GM12878 (cell line): ENCODE results near the gene DLG4. TPM values are rescaled to one million over a fixed set of nuclear protein-coding genes. Genes with fewer than 3 reads are reported as not detected.

ENCODE experiments used
- ATAC-seq: fragments of 200-7000 bp; cut with Tn5 transposase; 3 replicates; pipeline ENCODE4 v1.9.1; 2020; ENCODE audit warnings: mild to moderate bottlenecking, moderate library complexity
- Bru-seq: library from RNA; stranded (reverse); fragments of 400-500 nt; gene quantifications from one replicate; lab custom pipeline; 2021; lab: Mats Ljungman, UMichigan
- BruChase-seq, 2 experiments: library from RNA; stranded (reverse); fragments of 400-500 nt; gene quantifications; one replicate each; lab custom pipeline; 2021; lab: Mats Ljungman, UMichigan
- BruUV-seq: library from RNA; stranded (reverse); fragments of 400-500 nt; replicated peaks from 2 replicates; lab custom pipeline; 2021; lab: Mats Ljungman, UMichigan
- CTCF ChIA-PET: fragments of 300-600 bp; sonication (Branson Sonifier 250); formaldehyde crosslinking; extraction: SDS; loops from one replicate; lab custom pipeline; 2021; ENCODE audit warnings: inconsistent platforms; lab: Yijun Ruan, JAX
- POLR2A ChIA-PET: fragments of 350-600 bp; formaldehyde crosslinking; extraction: SDS; loops from one replicate; lab custom pipeline; 2021; ENCODE audit warnings: inconsistent platforms; lab: Charles Lee
- RAD21 ChIA-PET: fragments of 300-600 bp; sonication (Branson Sonifier 250); formaldehyde crosslinking; loops from one replicate; lab custom pipeline; 2023; ENCODE audit warnings: antibody characterized with exemption; ENCODE audit not compliant: unreplicated experiment; lab: Charles Lee
- SMC1A ChIA-PET: fragments of 300-600 bp; sonication (Branson Sonifier 250); formaldehyde crosslinking; loops from one replicate; lab custom pipeline; 2023; ENCODE audit not compliant: unreplicated experiment, uncharacterized antibody; lab: Charles Lee
- DNase-seq: peaks from one replicate; pipeline ENCODE4 v3.0.0-alpha.2; 2011; ENCODE audit warnings: low read depth, low spot score
- FAIRE-seq: peaks from 3 replicates; lab custom pipeline; 2011; peaks lifted over from hg19 to GRCh38; lab: Jason Lieb, UNC
- H2AFZ ChIP-seq: 2 replicates; pipeline ENCODE4 v1.6.0; 2011; ENCODE audit warnings: low read depth, low read length, control low read depth; ENCODE audit not compliant: control insufficient read depth
- H3K27ac ChIP-seq: 2 replicates; pipeline ENCODE4 v1.5.1; 2011; ENCODE audit warnings: control low read depth; ENCODE audit not compliant: control insufficient read depth, insufficient read depth
- H3K27me3 ChIP-seq, 2 experiments: replicated peaks in 1 of 2; 2 replicates each; pipeline versions ENCODE4 v1.6.0 to v1.6.1; 2011; ENCODE audit warnings: low read length in 1 of 2; ENCODE audit not compliant: control insufficient read depth in 2 of 2, insufficient read depth in 2 of 2
- H3K36me3 ChIP-seq, 2 experiments: 2 replicates each; pipeline ENCODE4 v1.5.1; 2011; ENCODE audit warnings: low read length in 1 of 2; ENCODE audit not compliant: control insufficient read depth in 2 of 2, insufficient read depth in 2 of 2
- H3K4me1 ChIP-seq: 2 replicates; pipeline ENCODE4 v1.6.1; 2011; ENCODE audit warnings: mild to moderate bottlenecking, low read length, moderate library complexity, mixed read lengths; ENCODE audit not compliant: control insufficient read depth, insufficient read depth
- H3K4me2 ChIP-seq: 2 replicates; pipeline ENCODE4 v1.6.0; 2011; ENCODE audit warnings: control low read depth; ENCODE audit not compliant: control insufficient read depth, insufficient read depth
- H3K4me3 ChIP-seq: fragments of 200-600 bp; sonication (generic); 2 replicates; pipeline ENCODE4 v1.5.1; 2016
- H3K79me2 ChIP-seq: 2 replicates; pipeline ENCODE4 v1.6.0; 2011; ENCODE audit warnings: low read length; ENCODE audit not compliant: control insufficient read depth, insufficient read depth
- H3K9ac ChIP-seq: 2 replicates; pipeline ENCODE4 v1.8.0; 2011; ENCODE audit warnings: low read length, control low read depth, mixed read lengths; ENCODE audit not compliant: control insufficient read depth, insufficient read depth
- H3K9me3 ChIP-seq: replicated peaks from 3 replicates; pipeline ENCODE4 v1.5.1; 2011; ENCODE audit warnings: mild to moderate bottlenecking, low read length; ENCODE audit not compliant: control insufficient read depth, insufficient read depth
- H4K20me1 ChIP-seq: 2 replicates; pipeline ENCODE4 v1.6.0; 2011; ENCODE audit not compliant: control insufficient read depth, insufficient read depth
- CBX3 ChIP-seq: fragments of 200-600 bp; sonication (generic); IDR thresholded peaks from 2 replicates; pipeline ENCODE4 v1.6.1; 2016; ENCODE audit warnings: low read depth, borderline replicate concordance
- CREB1 ChIP-seq: IDR thresholded peaks from 2 replicates; pipeline ENCODE4 v1.6.1; 2012; ENCODE audit warnings: low read depth, mild to moderate bottlenecking, inconsistent platforms
- HCFC1 ChIP-seq: fragments of 150-350 bp; IDR thresholded peaks from 2 replicates; pipeline ENCODE4 v1.6.1; 2014; ENCODE audit warnings: low read length
- IKZF1 ChIP-seq: fragments of 450-650 bp; conservative IDR thresholded peaks from 2 replicates; pipeline ENCODE4 v1.6.1; 2017; ENCODE audit warnings: antibody characterized with exemption, mild to moderate bottlenecking
- IRF4 ChIP-seq: IDR thresholded peaks from 2 replicates; pipeline ENCODE4 v1.6.1; 2011; ENCODE audit warnings: low read depth, low read length
- JUND ChIP-seq: IDR thresholded peaks from 2 replicates; pipeline ENCODE4 v1.6.1; 2012; ENCODE audit warnings: low read depth, mild to moderate bottlenecking, low read length, improper control_type of control experiment, moderate library complexity
- MYC ChIP-seq: IDR thresholded peaks from 2 replicates; pipeline ENCODE4 v1.6.1; 2011; ENCODE audit warnings: mild to moderate bottlenecking, low read length, moderate library complexity, inconsistent platforms; ENCODE audit not compliant: insufficient read depth, insufficient replicate concordance, insufficient read length, severe bottlenecking
- NR2C2 ChIP-seq: IDR thresholded peaks from 2 replicates; pipeline ENCODE4 v1.6.1; 2011; ENCODE audit warnings: borderline replicate concordance, low read depth; ENCODE audit not compliant: control insufficient read depth, insufficient read length
- PML ChIP-seq: IDR thresholded peaks from 2 replicates; pipeline ENCODE4 v1.6.1; 2012; ENCODE audit warnings: low read length, inconsistent platforms
- POLR2A ChIP-seq: IDR thresholded peaks from 2 replicates; pipeline ENCODE4 v1.6.1; 2011; ENCODE audit warnings: low read depth, mild to moderate bottlenecking, low read length
- POU2F2 ChIP-seq: IDR thresholded peaks from 3 replicates; pipeline ENCODE4 v1.6.1; 2011; ENCODE audit warnings: low read depth, mild to moderate bottlenecking, low read length, borderline replicate concordance
- RBBP5 ChIP-seq: fragments of 200-600 bp; sonication (generic); conservative IDR thresholded peaks from 2 replicates; pipeline ENCODE4 v1.6.1; 2016
- SRF ChIP-seq, 2 experiments: IDR thresholded peaks; 2 replicates each; pipeline ENCODE4 v1.6.1; 2011; ENCODE audit warnings: low read depth in 2 of 2, low read length in 2 of 2, mild to moderate bottlenecking in 1 of 2, moderate library complexity in 1 of 2
- WGBS: methylation state at CpG from one replicate; pipeline ENCODE4 v1.1.6; 2016; ENCODE audit warnings: low lambda C conversion rate; ENCODE audit not compliant: insufficient replicate concordance, insufficient coverage; ENCODE audit errors: missing lambda C conversion rate; 5-methylcytosine and 5-hydroxymethylcytosine counted together
- in situ Hi-C: fragments of 300-500 bp; cut with MboI; formaldehyde crosslinking; loops from 9 replicates; pipeline ENCODE4 v1.14.3; 2018; ENCODE audit warnings: mixed read lengths
- intact Hi-C: fragments of 100-400 bp; cut with micrococcal nuclease; formaldehyde crosslinking; loops from one replicate; pipeline ENCODE4 v1.14.2; 2022; ENCODE audit not compliant: unreplicated experiment
- long read RNA-seq, 2 experiments: library from polyadenylated mRNA; unstranded; transcript quantifications; one replicate each; pipeline ENCODE4 v2.0.0, GENCODE V29; 2019 to 2020
- polyA minus RNA-seq, 3 experiments: library from RNA; depleted of rRNA, polyadenylated mRNA; stranded (reverse); fragments of >200 nt; gene quantifications; 2 replicates each; pipeline ENCODE4 v1.2.3, GENCODE V29; 2011
- polyA plus RNA-seq, 11 experiments: library from polyadenylated mRNA; depleted of rRNA in 4 of 11; unstranded in 6 of 11; stranded (reverse) in 5 of 11; fragments of >200 nt; fragmentation: Nextera tagmentation in 4 of 11; fragmentation: Illumina TruSeq in 1 of 11; extraction: Ambion mirVana in 4 of 11; extraction: Trizol in 1 of 11; gene quantifications; 1 replicate in 1 of 11; 2 replicates in 10 of 11; pipeline versions ENCODE4 v1.2.1 to v1.2.3, GENCODE V29; 2011 to 2016; ENCODE audit warnings: inconsistent platforms in 2 of 11, missing spikeins in 2 of 11, low read depth in 1 of 11
- total RNA-seq, 4 experiments: library from RNA; depleted of rRNA in 3 of 4; stranded (reverse); fragments of >200 nt in 3 of 4; fragmentation: Illumina TruSeq in 1 of 4; extraction: Trizol in 1 of 4; gene quantifications; 2 replicates each; pipeline versions ENCODE4 v1.2.1 to v1.2.3, GENCODE V29; 2013 to 2021
- TF ChIP-seq, protein P1 (sequence below): IDR thresholded peaks from 2 replicates; pipeline ENCODE4 v1.6.1; 2012; ENCODE audit warnings: low read depth, low read length, improper control_type of control experiment
- TF ChIP-seq, protein P2 (sequence below): IDR thresholded peaks from 2 replicates; pipeline ENCODE4 v1.6.1; 2011; ENCODE audit warnings: borderline replicate concordance, low read depth, mild to moderate bottlenecking, moderate library complexity, low read length; ENCODE audit not compliant: insufficient read depth, poor library complexity, severe bottlenecking

DLG4 gene
- total RNA-seq (2013; cell fraction: nucleolus; rRNA removed), result 24.4 and 31.0 TPM in 2 replicates
- 1.4 and 2.3 TPM in 2 replicates for total RNA-seq (2014; rRNA removed)
- 1.3 and 1.9 TPM in 2 replicates for total RNA-seq (2014; rRNA removed; fragmentation: Illumina TruSeq; extraction: Trizol)
- total RNA-seq (2021), result 3.1 and 4.2 TPM in 2 replicates
- polyA plus RNA-seq (2011; ENCODE audit: low read depth), result 2.7 TPM
- 2.8 and 2.9 TPM in 2 replicates for polyA plus RNA-seq (2011; rRNA removed)
- 3.1 TPM in 2 replicates for polyA plus RNA-seq (2011; cell fraction: cytosol; rRNA removed)
- polyA plus RNA-seq (2011; cell fraction: nucleus; rRNA removed), result 21.5 and 23.6 TPM in 2 replicates
- 5.2 and 5.9 TPM in 2 replicates for polyA plus RNA-seq (2012)
- polyA plus RNA-seq (2014; fragmentation: Illumina TruSeq; extraction: Trizol), result 0.68 and 2.1 TPM in 2 replicates
- under 1 TPM; 0.07 to 0.43 TPM for polyA plus RNA-seq (2014; fragmentation: Nextera tagmentation; extraction: Ambion mirVana)
- polyA plus RNA-seq (2014; rRNA removed), result 2.6 and 4.1 TPM in 2 replicates
- under 1 TPM; 0.10 to 0.29 TPM for polyA plus RNA-seq (2016; fragmentation: Nextera tagmentation; extraction: Ambion mirVana)
- polyA minus RNA-seq (2011; rRNA and poly(A)+ RNA removed), result 3.1 and 3.7 TPM in 2 replicates
- polyA minus RNA-seq (2011; cell fraction: cytosol; rRNA and poly(A)+ RNA removed), result 0.94 TPM in 1 of 2 replicates, not detected in the other
- 5.2 and 6.0 TPM in 2 replicates for polyA minus RNA-seq (2011; cell fraction: nucleus; rRNA and poly(A)+ RNA removed)
- percentile 48 among the genes with signal in this experiment for Bru-seq, nascent RNA
- percentile 63 among the genes with signal in this experiment for BruChase-seq, experiment 1, labeled RNA remaining after a 6-hour chase
- percentile 55 among the genes with signal in this experiment for BruChase-seq, experiment 2, labeled RNA remaining after a 2-hour chase
- long read RNA-seq, experiment 1, result 0 reads
- long read RNA-seq, experiment 2, result 0 reads

DNA sequence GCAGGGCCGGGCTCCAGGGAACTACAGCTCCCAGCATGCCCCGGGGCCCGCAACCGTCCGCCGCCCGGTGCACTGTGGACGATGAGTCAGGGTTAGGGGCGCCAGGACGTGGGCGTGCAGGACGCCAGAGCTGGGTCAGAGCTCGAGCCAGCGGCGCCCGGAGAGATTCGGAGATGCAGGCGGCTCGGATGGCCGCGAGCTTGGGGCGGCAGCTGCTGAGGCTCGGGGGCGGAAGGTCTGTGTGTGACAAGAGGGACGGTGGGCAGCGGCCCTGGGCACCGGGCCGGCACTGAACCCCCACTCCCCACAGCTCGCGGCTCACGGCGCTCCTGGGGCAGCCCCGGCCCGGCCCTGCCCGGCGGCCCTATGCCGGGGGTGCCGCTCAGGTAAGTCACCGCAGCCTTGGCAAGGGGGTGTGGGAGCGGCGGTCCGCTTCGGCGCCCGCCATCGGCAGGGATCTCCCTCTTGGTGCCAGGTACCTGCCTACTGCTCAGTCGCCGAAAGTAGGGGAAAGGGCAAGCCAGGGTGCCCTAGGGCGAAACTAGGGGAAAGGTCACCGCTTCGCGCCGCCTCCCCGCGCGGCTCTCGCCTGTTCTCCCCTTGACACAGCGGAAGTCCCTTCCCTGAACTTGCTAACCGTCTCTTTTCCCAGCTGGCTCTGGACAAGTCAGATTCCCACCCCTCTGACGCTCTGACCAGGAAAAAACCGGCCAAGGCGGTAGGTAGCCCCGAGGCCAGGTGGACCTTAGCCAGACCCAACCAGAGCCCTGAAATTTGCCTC, at the start of gene DLG4, which contains the start of gene ACADVL:
Gene DLG4 (minus strand): TSS at position 25 of the 781 bp plus-strand sequence.
Gene ACADVL (plus strand): TSS at position 127 of the 781 bp plus-strand sequence. CDS start 47 bp downstream, at position 174.
- Histone ChIP-seq H3K27ac (peak within 1 kb of the TSS; percentile 92), H3K36me3 (peaks cover 11% of the 10 kb centered on the region in 2 experiments), H2AFZ (peak within 1 kb of the TSS; percentile 39), H3K4me1 (peaks cover 12% of the 10 kb centered on the region), H3K4me2 (peak within 1 kb of the TSS; percentile 97), H4K20me1 (no peaks in the 10 kb centered on the region), H3K9ac (peak within 1 kb of the TSS; percentile 86), H3K79me2 (peaks cover 14% of the 10 kb centered on the region), H3K27me3 (no peaks in the 10 kb centered on the region), H3K9me3 (no peaks in the 10 kb centered on the region), H3K4me3 (peak within 1 kb of the TSS; percentile 81)
- ATAC-seq, result peak; percentile 86
- FAIRE-seq, result no peak
- CTCF ChIA-PET, result interaction anchor here (0.8 to 5.1 kb wide), 17 partner anchors 13 to 174 kb away, joined by 3 to 70 read pairs (median 5); partner anchors contain the start of genes ACAP1, DVL2, GABARAP and PHF23
- SMC1A ChIA-PET, result interaction anchor here (0.6 to 4.8 kb wide), 13 partner anchors 10 to 174 kb away, joined by 3 to 34 read pairs (median 5); partner anchors contain the start of genes DVL2, GABARAP and PHF23
- POLR2A ChIA-PET, result interaction anchor here (0.6 to 5.9 kb wide), 13 partner anchors 10 to 333 kb away, joined by 3 to 60 read pairs (median 4); partner anchors contain the start of genes CTDNEP1, DVL2, ELP5 and GABARAP
- intact Hi-C loops, result no loop called here
- no TSS peak for BruUV-seq
- DNase-seq, result no peak
- in situ Hi-C loops, result no loop called here
- RAD21 ChIA-PET, result interaction anchor here (0.6 to 3.2 kb wide), 16 partner anchors 11 to 365 kb away, joined by 3 to 51 read pairs (median 4); partner anchors contain the start of genes CTDNEP1, DVL2, ELP5 and GABARAP
- WGBS, result under 1% methylated on average over 57 of the region's 63 CpGs
- no peak for TF ChIP-seq JUND
- TF ChIP-seq POLR2A, result peak; percentile 88
- TF ChIP-seq, protein P1, sequence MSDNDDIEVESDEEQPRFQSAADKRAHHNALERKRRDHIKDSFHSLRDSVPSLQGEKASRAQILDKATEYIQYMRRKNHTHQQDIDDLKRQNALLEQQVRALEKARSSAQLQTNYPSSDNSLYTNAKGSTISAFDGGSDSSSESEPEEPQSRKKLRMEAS, result 0 out of 2 replicates have a peak, but pooled peaks have one; percentile 57
- no peak for TF ChIP-seq IRF4
- peak; percentile 72 for TF ChIP-seq IKZF1
- TF ChIP-seq, protein P2, sequence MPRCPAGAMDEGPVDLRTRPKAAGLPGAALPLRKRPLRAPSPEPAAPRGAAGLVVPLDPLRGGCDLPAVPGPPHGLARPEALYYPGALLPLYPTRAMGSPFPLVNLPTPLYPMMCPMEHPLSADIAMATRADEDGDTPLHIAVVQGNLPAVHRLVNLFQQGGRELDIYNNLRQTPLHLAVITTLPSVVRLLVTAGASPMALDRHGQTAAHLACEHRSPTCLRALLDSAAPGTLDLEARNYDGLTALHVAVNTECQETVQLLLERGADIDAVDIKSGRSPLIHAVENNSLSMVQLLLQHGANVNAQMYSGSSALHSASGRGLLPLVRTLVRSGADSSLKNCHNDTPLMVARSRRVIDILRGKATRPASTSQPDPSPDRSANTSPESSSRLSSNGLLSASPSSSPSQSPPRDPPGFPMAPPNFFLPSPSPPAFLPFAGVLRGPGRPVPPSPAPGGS, result peak; percentile 50
- TF ChIP-seq CREB1, result peak; percentile 81
- peak; percentile 28; the same call in 1 of the 2 replicates for TF ChIP-seq PML
- TF ChIP-seq NR2C2, result no peak
- TF ChIP-seq POU2F2, result peak; percentile 52; the same call in 1 of the 3 replicates
- TF ChIP-seq CBX3, result no peak
- peak; percentile 88 for TF ChIP-seq HCFC1
- 0 out of 4 replicates have a peak, but pooled peaks of 1 of the 2 experiments have one; percentile 27 for TF ChIP-seq SRF (IDR thresholded peaks at IDR 0.05; ENCODE audit: low read depth in 2 of 2, low read length in 2 of 2)
- TF ChIP-seq RBBP5, result no peak
- no peak for TF ChIP-seq MYC
